Stimulated activated CD4-positive, alpha-beta T cell treated with anti-CD3 and anti-CD28 coated beads, Interleukin-1b, Interleukin-23, amount 100 ng/mL, for 1 hour (primary cell): ENCODE data around the gene IPO13.

Experiments
- DNase-seq, 2 donors: peaks; one replicate each; pipeline ENCODE4 v3.0.0-alpha.2; 2020; ENCODE audit warnings: low read depth in 2 of 2

The IPO13 gene

DNA sequence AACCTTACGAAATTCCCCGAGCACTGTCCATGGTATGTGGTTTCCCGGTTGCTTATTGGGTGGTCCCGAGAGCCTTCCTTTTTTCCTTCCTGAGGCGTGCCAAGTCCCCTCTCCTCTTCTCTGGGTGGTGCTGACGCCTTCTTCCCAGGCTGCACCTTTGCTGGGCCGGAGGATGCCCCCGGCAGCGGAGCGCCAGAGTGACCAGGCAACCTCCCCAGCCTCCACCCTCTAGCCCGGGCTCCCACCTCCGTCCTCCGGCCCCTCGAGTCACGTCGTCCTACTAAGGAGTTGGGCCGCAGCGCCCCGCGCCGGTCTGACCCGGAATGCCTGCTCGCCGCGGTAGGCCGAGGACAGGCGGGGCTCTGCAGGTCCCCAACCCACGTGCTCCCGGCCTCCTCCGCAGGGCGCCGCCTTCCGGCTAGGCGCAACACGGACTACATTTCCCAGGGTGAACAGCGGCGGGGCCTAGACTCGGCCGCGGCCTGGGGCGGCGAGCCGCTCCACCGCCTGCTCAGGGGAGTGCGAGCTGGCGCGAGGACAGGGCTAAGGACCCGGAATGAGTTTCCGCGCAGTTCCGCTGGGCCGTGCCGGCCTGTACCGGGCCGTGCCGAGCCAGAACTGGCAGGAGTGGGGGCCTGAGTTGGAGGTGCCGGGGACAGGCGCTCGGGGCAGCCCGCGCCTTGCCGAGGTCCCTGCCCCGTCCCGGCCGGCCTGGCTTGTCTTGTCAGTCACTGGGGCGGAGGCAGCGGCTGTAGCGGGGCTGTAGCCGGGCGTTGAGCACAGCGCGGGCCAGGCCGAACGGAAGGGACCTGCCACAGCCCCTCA, at the start of gene IPO13:
Gene IPO13, plus strand, starts transcription at position 715 of the 825 bp plus-strand sequence. CDS start 651 bp downstream, outside the sequence.
- peak; percentile 80 to 91 for DNase-seq

GRCh38 chr1:43898981-43899380, 47.8 kb upstream of the IPO13 start:
- no peak for DNase-seq

- DNase-seq: no peak
These were observed 46.4 kb upstream of the IPO13 start for GRCh38 chr1:43900386-43900785.

DNA sequence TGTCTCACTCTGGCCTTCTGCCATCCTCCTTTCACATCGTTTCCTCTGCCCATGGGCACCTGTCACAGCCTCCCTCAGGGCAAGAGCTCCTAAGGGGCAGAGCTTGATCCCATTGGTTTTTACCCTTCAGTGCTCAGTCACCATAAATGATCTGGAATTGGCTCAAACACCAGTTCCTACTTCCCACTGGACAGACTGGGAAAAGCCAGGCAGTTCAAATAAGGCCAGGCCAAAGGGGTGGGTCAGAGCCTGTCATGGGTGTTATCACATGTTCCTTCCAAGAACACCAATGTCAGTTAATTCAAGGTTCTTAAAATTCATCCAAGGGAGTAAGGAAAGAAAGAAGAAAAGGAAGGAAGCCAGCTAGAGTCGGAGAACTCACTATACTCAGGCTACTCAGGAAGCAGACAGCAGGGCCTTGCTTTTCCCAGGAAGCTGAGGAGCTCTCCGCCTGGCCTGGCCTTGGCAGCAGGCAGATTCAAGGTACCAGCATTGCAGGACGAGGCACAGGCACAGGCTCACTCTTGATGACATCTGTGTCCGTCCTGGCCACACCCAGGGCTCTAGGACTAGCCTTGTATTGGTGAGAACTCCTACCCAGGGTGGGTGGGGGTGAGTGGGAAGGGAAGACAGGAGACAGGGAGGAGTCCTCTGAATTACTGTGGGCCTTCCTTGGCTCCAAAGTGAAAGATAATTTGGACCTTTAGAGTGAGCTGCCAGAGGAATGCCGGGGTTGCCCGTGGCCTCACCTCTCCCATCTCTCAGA, 45.4 kb upstream of the IPO13 start:
- no peak for DNase-seq

GRCh38 chr1:43902058-43902831, 44.5 kb upstream of the IPO13 start:
- DNase-seq: no peak

GRCh38 chr1:43904660-43905551, 41.8 kb upstream of the IPO13 start:
- DNase-seq: no peak

DNA sequence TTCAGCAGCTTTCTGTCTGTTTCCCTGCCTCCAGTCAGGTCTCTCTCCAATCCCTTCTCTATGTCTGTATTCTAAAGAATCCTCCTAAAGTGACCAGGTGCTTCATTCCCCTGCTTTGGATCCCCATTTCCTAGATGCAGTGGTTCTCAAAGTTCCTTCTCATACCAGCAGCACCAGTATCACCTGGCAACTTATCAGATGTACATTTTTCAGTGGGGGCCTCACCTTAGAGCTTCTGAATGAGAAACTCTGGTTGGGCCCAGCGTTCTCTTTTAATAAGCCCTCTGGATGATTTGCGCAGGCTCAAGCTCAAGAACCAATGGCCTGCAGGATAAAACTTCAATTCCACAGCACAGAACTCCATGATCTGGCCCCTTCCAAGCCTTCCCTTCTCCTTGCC, 38.5 kb upstream of the IPO13 start:
- no peak for DNase-seq

GRCh38 chr1:43908858-43909257, 37.9 kb upstream of the IPO13 start:
- no peak for DNase-seq

- no peak for DNase-seq
These were observed 36.4 kb upstream of the IPO13 start for GRCh38 chr1:43910343-43910742.

DNA sequence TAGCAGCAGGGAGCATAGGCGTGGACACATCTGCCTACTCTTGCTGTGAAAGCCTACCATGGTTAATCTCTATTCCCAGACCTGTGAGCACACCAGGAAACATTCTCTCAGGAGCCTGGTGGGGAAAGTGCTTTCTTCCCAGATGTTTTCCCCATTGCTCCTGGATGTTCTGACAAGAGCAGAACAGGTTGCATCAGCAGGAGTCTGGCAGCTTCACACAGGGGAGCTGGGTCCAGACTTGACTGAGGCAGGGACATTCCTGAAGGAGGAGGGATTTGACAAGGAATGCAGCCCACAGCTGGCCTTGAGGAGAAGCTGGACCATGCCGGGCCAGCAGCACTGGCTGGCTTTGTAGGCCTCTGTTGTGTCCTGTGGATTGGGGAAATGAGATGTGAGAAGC, 34.1 kb upstream of the IPO13 start:
- no peak for DNase-seq

GRCh38 chr1:43913051-43913501, 33.7 kb upstream of the IPO13 start:
- no peak for DNase-seq

DNA sequence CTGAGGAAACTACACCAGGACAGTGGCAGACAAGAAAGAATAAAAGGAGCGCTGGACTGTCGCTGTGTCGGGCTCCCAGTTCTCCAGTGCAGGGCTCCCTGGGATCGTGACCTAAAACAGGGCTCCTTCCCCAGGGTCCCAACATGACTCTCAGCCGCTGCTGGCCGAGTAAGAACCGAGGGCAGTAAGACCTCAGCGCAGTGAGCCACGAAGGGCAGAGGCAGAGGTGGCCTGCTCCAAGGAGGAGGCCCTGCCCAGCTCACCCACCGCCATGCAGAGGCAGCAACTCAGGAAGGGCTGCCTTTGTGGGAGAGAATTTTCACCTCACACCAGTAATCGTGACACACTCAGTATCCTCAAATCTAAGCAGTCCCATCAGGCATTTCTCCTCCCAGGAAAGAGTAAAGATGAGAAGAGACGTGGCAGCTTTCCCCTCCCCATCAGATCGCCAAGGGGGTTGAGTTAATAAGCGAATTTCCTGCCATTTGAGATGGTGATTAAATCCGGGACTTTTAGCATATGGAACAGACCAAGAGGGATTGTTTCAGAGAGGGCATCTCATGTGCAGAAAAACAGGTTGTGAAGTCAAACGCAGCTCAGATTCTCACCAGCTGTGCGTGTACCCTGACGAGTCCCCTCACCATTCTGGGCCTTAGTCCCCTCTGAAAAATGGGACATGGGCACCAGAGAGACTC, 32.9 kb upstream of the IPO13 start:
- no peak for DNase-seq

- DNase-seq: no peak
These were observed 31.9 kb upstream of the IPO13 start for GRCh38 chr1:43914576-43915525.

DNA sequence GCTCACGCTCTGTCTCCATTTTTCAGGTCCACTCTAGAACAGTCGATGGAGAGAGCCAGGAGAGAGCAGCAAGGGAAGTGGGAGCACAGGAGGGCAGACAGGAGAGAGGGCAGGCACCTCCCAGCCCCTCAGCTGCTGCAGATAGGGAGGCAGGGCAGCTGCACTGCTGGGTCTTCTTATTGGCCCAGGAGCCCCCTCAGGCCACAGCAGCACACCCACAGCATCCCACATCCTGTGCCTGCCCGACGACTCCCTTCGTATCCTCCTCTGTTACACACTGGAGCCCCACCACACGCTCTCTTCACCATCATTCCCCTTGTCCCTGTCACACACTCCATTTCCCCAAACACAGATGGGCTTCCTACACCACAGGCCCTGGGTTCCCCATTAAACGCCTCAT, 26.8 kb upstream of the IPO13 start:
- DNase-seq: no peak

GRCh38 chr1:43921022-43921421, 25.7 kb upstream of the IPO13 start:
- DNase-seq: no peak

- no peak for DNase-seq
These were observed 22.2 kb upstream of the IPO13 start for GRCh38 chr1:43924516-43924915.

GRCh38 chr1:43925846-43926245, 20.9 kb upstream of the IPO13 start:
- DNase-seq: no peak

DNA sequence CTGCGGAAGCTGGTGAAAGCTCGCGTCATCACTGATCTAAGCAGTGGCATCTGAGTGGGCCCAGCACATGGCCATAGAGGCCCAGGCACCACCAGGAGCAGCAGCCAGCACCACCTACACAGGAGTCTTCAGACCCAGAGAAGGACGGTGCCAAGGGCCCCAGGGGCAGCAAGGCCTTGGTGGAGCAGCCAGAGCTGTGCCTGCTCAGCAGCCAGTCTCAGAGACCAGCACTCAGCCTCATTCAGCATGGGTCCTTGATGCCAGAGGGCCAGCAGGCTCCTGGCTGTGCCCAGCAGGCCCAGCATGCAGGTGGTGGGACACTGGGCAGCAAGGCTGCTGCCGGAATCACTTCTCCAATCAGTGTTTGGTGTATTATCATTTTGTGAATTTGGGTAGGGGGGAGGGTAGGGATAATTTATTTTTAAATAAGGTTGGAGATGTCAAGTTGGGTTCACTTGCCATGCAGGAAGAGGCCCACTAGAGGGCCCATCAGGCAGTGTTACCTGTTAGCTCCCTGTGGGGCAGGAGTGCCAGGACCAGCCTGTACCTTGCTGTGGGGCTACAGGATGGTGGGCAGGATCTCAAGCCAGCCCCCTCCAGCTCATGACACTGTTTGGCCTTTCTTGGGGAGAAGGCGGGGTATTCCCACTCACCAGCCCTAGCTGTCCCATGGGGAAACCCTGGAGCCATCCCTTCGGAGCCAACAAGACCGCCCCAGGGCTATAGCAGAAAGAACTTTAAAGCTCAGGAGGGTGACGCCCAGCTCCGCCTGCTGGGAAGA, 16.4 kb upstream of the IPO13 start:
- no peak for DNase-seq

- no peak for DNase-seq
These were observed 15.8 kb upstream of the IPO13 start for GRCh38 chr1:43930949-43931275.
